ENCODE measurements around the gene KRTAP10-3.

- TF ChIP-seq REST (IDR thresholded peaks at IDR 0.05; ENCODE audit: insufficient replicate concordance, low read depth): no peak
- no peak for TF ChIP-seq CTCF (IDR thresholded peaks at IDR 0.05; ENCODE audit: insufficient read depth, low read length)
- no peak for TF ChIP-seq GABPA (IDR thresholded peaks at IDR 0.05; ENCODE audit: low read depth)
These were observed 47.2 kb downstream of the KRTAP10-3 start for GRCh38 chr21:44511219-44511937.

Data from HL-60 (cell line).